ENCODE data around the gene HES1. TPM values are rescaled to one million over a fixed set of nuclear protein-coding genes. Genes with fewer than 3 reads are reported as not detected.
A peak's percentile ranks its signal among the peaks of the same experiment; 100 is the strongest.

The HES1 gene
- total RNA-seq, 1 experiment from 2014 or later: 141 TPM

- CTCF ChIA-PET: interaction anchor here (0.7 to 9.4 kb wide), 12 partner anchors 40 to 473 kb away, joined by 3 to 86 read pairs (median 4); no protein-coding TSS in a partner anchor
- intact Hi-C loops (cut with micrococcal nuclease; ENCODE audit: unreplicated experiment): loop anchor here (1.0 to 10.0 kb wide), 4 partner anchors 133 to 355 kb away; no protein-coding TSS in a partner anchor
- H3K4me1 Mint-ChIP-seq (ENCODE audit: low read depth, unreplicated experiment): peaks cover 45% of the 10 kb centered on the region
- BruUV-seq (replicated peaks): no TSS peak
- TF ChIP-seq, protein P1, sequence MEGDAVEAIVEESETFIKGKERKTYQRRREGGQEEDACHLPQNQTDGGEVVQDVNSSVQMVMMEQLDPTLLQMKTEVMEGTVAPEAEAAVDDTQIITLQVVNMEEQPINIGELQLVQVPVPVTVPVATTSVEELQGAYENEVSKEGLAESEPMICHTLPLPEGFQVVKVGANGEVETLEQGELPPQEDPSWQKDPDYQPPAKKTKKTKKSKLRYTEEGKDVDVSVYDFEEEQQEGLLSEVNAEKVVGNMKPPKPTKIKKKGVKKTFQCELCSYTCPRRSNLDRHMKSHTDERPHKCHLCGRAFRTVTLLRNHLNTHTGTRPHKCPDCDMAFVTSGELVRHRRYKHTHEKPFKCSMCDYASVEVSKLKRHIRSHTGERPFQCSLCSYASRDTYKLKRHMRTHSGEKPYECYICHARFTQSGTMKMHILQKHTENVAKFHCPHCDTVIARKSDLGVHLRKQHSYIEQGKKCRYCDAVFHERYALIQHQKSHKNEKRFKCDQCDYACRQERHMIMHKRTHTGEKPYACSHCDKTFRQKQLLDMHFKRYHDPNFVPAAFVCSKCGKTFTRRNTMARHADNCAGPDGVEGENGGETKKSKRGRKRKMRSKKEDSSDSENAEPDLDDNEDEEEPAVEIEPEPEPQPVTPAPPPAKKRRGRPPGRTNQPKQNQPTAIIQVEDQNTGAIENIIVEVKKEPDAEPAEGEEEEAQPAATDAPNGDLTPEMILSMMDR (IDR thresholded peaks at IDR 0.05; ENCODE audit: unreplicated experiment): no peak
- H3K9me3 Mint-ChIP-seq (ENCODE audit: low read depth, unreplicated experiment): no peaks in the 10 kb centered on the region
- no peak for DNase-seq
- H3K27ac Mint-ChIP-seq (ENCODE audit: unreplicated experiment): peak overlapping the region; percentile 83
- no peaks in the 10 kb centered on the region for H3K27me3 Mint-ChIP-seq (ENCODE audit: unreplicated experiment)
- H3K36me3 Mint-ChIP-seq (ENCODE audit: insufficient read depth, unreplicated experiment): peaks cover 91% of the 10 kb centered on the region
- peak overlapping the region; percentile 92 for H3K4me3 Mint-ChIP-seq (ENCODE audit: low read depth, unreplicated experiment)
Measured at GRCh38 chr3:194136519-194137007, 615 bp downstream of the HES1 start.

- Mint-ChIP-seq H3K4me3 (ENCODE audit: low read depth, unreplicated experiment) (peak overlapping the region; percentile 92), H3K4me1 (ENCODE audit: low read depth, unreplicated experiment) (peaks cover 45% of the 10 kb centered on the region), H3K9me3 (ENCODE audit: low read depth, unreplicated experiment) (no peaks in the 10 kb centered on the region), H3K27me3 (ENCODE audit: unreplicated experiment) (no peaks in the 10 kb centered on the region), H3K27ac (ENCODE audit: unreplicated experiment) (peak overlapping the region; percentile 83), H3K36me3 (ENCODE audit: insufficient read depth, unreplicated experiment) (peaks cover 96% of the 10 kb centered on the region)
- TF ChIP-seq, protein P1 (IDR thresholded peaks at IDR 0.05; ENCODE audit: unreplicated experiment): no peak
- peak; percentile 43 for DNase-seq
- CTCF ChIA-PET: interaction anchor here (0.7 to 9.4 kb wide), 11 partner anchors 48 to 471 kb away, joined by 3 to 86 read pairs (median 4); no protein-coding TSS in a partner anchor
- intact Hi-C loops (cut with micrococcal nuclease; ENCODE audit: unreplicated experiment): loop anchor here (10.0 kb wide), 1 partner anchor 192 kb away; no protein-coding TSS in a partner anchor
- no TSS peak for BruUV-seq (replicated peaks)
Measured at GRCh38 chr3:194137008-194137505, 1.1 kb downstream of the HES1 start.

DNA sequence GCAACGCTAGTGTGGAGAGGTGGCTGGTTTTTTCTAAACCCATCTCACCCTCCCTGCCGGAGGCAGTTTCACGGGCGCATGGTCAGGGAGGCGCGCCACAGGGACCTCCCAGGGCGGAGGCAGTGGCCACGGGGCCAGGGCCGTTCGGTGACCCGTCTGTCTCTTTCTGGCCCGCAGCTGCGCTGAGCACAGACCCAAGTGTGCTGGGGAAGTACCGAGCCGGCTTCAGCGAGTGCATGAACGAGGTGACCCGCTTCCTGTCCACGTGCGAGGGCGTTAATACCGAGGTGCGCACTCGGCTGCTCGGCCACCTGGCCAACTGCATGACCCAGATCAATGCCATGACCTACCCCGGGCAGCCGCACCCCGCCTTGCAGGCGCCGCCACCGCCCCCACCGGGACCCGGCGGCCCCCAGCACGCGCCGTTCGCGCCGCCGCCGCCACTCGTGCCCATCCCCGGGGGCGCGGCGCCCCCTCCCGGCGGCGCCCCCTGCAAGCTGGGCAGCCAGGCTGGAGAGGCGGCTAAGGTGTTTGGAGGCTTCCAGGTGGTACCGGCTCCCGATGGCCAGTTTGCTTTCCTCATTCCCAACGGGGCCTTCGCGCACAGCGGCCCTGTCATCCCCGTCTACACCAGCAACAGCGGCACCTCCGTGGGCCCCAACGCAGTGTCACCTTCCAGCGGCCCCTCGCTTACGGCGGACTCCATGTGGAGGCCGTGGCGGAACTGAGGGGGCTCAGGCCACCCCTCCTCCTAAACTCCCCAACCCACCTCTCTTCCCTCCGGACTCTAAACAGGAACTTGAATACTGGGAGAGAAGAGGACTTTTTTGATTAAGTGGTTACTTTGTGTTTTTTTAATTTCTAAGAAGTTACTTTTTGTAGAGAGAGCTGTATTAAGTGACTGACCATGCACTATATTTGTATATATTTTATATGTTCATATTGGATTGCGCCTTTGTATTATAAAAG, 1.8 kb downstream of the HES1 start:
- intact Hi-C loops (cut with micrococcal nuclease; ENCODE audit: unreplicated experiment): loop anchor here (2.0 to 10.0 kb wide), 3 partner anchors 185 to 473 kb away; no protein-coding TSS in a partner anchor
- no TSS peak for BruUV-seq (replicated peaks)
- CTCF ChIA-PET: interaction anchor here (0.7 to 9.4 kb wide), 11 partner anchors 49 to 474 kb away, joined by 3 to 86 read pairs (median 7); no protein-coding TSS in a partner anchor
- H3K4me1 Mint-ChIP-seq (ENCODE audit: low read depth, unreplicated experiment): peaks cover 45% of the 10 kb centered on the region
- peaks cover 92% of the 10 kb centered on the region for H3K36me3 Mint-ChIP-seq (ENCODE audit: insufficient read depth, unreplicated experiment)
- H3K9me3 Mint-ChIP-seq (ENCODE audit: low read depth, unreplicated experiment): no peaks in the 10 kb centered on the region
- H3K4me3 Mint-ChIP-seq (ENCODE audit: low read depth, unreplicated experiment): peak overlapping the region; percentile 92
- DNase-seq: peak; percentile 90
- TF ChIP-seq, protein P1 (IDR thresholded peaks at IDR 0.05; ENCODE audit: unreplicated experiment): peak; percentile 92
- peak overlapping the region; percentile 83 for H3K27ac Mint-ChIP-seq (ENCODE audit: unreplicated experiment)
- H3K27me3 Mint-ChIP-seq (ENCODE audit: unreplicated experiment): no peaks in the 10 kb centered on the region

DNA sequence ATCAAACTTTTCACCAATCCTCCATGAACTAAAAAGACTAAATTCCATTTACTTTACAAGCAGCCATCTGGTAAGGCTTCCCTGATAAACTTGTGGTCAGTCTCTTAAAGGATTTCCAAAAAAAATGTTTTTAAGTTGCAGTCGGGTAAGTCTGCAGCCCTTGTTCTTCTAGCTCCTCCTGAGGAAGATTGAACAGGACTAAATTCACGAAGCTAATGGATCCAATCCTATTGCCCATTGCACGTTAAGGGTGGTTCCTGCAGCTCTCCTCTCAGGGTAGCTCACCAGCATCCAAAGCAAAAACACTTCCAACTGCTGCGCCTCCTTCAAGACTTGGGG, 2.8 kb downstream of the HES1 start:
- TF ChIP-seq, protein P1 (IDR thresholded peaks at IDR 0.05; ENCODE audit: unreplicated experiment): no peak
- H3K4me3 Mint-ChIP-seq (ENCODE audit: low read depth, unreplicated experiment): peak overlapping the region; percentile 92
- H3K27me3 Mint-ChIP-seq (ENCODE audit: unreplicated experiment): no peaks in the 10 kb centered on the region
- intact Hi-C loops (cut with micrococcal nuclease; ENCODE audit: unreplicated experiment): loop anchor here (1.0 to 10.0 kb wide), 4 partner anchors 184 to 474 kb away; no protein-coding TSS in a partner anchor
- no peaks in the 10 kb centered on the region for H3K9me3 Mint-ChIP-seq (ENCODE audit: low read depth, unreplicated experiment)
- CTCF ChIA-PET: interaction anchor here (0.8 to 9.4 kb wide), 11 partner anchors 132 to 475 kb away, joined by 3 to 86 read pairs (median 9); no protein-coding TSS in a partner anchor
- peaks cover 37% of the 10 kb centered on the region for H3K4me1 Mint-ChIP-seq (ENCODE audit: low read depth, unreplicated experiment)
- DNase-seq: no peak
- peak overlapping the region; percentile 83 for H3K27ac Mint-ChIP-seq (ENCODE audit: unreplicated experiment)
- no TSS peak for BruUV-seq (replicated peaks)
- H3K36me3 Mint-ChIP-seq (ENCODE audit: insufficient read depth, unreplicated experiment): peaks cover 83% of the 10 kb centered on the region

All from Calu3 (cell line).